Measurements from ENCODE around the gene ERVH48-1.
"Not testable (repeated sequence)": the region's sequence is repeated elsewhere in the genome, so short reads cannot be mapped to it uniquely, and the experiment has no call there.

The ERVH48-1 gene

GRCh38 chr21:42925114-42925926, at the start of gene ERVH48-1:
Gene ERVH48-1, minus strand, starts transcription at chr21:42925630. Its CDS starts 6,624 bp downstream, at chr21:42919006.
- peak; percentile 57 for DNase-seq

- DNase-seq: peak; percentile 99
Observed at GRCh38 chr21:42973991-42974831, 48.8 kb upstream of the ERVH48-1 start, which contains the start of gene PKNOX1. Gene PKNOX1, plus strand, starts transcription at chr21:42974562. Its CDS starts 29,820 bp downstream, at chr21:43004382.

- no peak for DNase-seq
Observed at GRCh38 chr21:42973309-42973990, 48.0 kb upstream of the ERVH48-1 start.

GRCh38 chr21:42971897-42972275, 46.5 kb upstream of the ERVH48-1 start:
- no peak for DNase-seq

- DNase-seq: no peak
Observed at GRCh38 chr21:42970946-42971653, 45.7 kb upstream of the ERVH48-1 start.

- DNase-seq: no peak
Observed at GRCh38 chr21:42969193-42969600, 43.8 kb upstream of the ERVH48-1 start.

GRCh38 chr21:42967616-42968015, 42.2 kb upstream of the ERVH48-1 start:
- DNase-seq: not testable (repeated sequence)

- no peak for DNase-seq
Observed at GRCh38 chr21:42965211-42965560, 39.8 kb upstream of the ERVH48-1 start.

GRCh38 chr21:42964546-42965210, 39.2 kb upstream of the ERVH48-1 start:
- no peak for DNase-seq

- no peak for DNase-seq
Observed at GRCh38 chr21:42964086-42964485, 38.7 kb upstream of the ERVH48-1 start.

GRCh38 chr21:42962380-42963007, 37.1 kb upstream of the ERVH48-1 start:
- no peak for DNase-seq

GRCh38 chr21:42959728-42960127, 34.3 kb upstream of the ERVH48-1 start:
- DNase-seq: no peak

- DNase-seq: not testable (repeated sequence)
Observed at GRCh38 chr21:42958122-42958521, 32.7 kb upstream of the ERVH48-1 start.

- DNase-seq: no peak
Observed at GRCh38 chr21:42956824-42957630, 31.6 kb upstream of the ERVH48-1 start.

GRCh38 chr21:42951193-42951592, 25.8 kb upstream of the ERVH48-1 start:
- not testable (repeated sequence) for DNase-seq

- not testable (repeated sequence) for DNase-seq
Observed at GRCh38 chr21:42949094-42949755, 23.8 kb upstream of the ERVH48-1 start.

GRCh38 chr21:42942244-42942643, 16.8 kb upstream of the ERVH48-1 start:
- DNase-seq: no peak

GRCh38 chr21:42941696-42942085, 16.3 kb upstream of the ERVH48-1 start:
- no peak for DNase-seq

- no peak for DNase-seq
Observed at GRCh38 chr21:42939582-42940413, 14.4 kb upstream of the ERVH48-1 start.

Measured in CD4-positive, alpha-beta T cell treated with Interleukin-17A for 4 hours (primary cell).